Inferior parietal cortex (tissue), 1 donor: ENCODE data around the gene HMGCL.
"Not testable (repeated sequence)": the region's sequence is repeated elsewhere in the genome, so short reads cannot be mapped to it uniquely, and the experiment has no call there.

Source experiments
- DNase-seq: peaks from one replicate; pipeline ENCODE4 v3.0.0-alpha.2; 2016; ENCODE audit errors: extremely low spot score

HMGCL gene

GRCh38 chr1:23826590-23826989 lies 1.4 kb upstream of the HMGCL start:
- not testable (repeated sequence) for DNase-seq

GRCh38 chr1:23825762-23826522 lies 713 bp upstream of the HMGCL start:
- DNase-seq, result peak; percentile 44

- DNase-seq, result no peak
Measured at GRCh38 chr1:23824711-23825075, 536 bp downstream of the HMGCL start.

- DNase-seq, result no peak
Measured at GRCh38 chr1:23823767-23824166, 1.5 kb downstream of the HMGCL start.

- no peak for DNase-seq
Measured at GRCh38 chr1:23817633-23818032, 7.6 kb downstream of the HMGCL start.

- DNase-seq, result no peak
Measured at GRCh38 chr1:23816906-23817305, 8.3 kb downstream of the HMGCL start.

GRCh38 chr1:23816361-23816760 lies 8.9 kb downstream of the HMGCL start:
- DNase-seq, result no peak

GRCh38 chr1:23814016-23814415 lies 11.2 kb downstream of the HMGCL start:
- DNase-seq, result no peak

GRCh38 chr1:23810818-23811540 lies 14.2 kb downstream of the HMGCL start:
- peak; percentile 49 for DNase-seq

GRCh38 chr1:23809751-23810171 lies 15.5 kb downstream of the HMGCL start:
- peak; percentile 64 for DNase-seq

GRCh38 chr1:23807453-23807852 lies 17.8 kb downstream of the HMGCL start:
- DNase-seq, result no peak

GRCh38 chr1:23806280-23806679 lies 18.9 kb downstream of the HMGCL start:
- no peak for DNase-seq

- no peak for DNase-seq
Measured at GRCh38 chr1:23805025-23805424, 20.2 kb downstream of the HMGCL start.

GRCh38 chr1:23804183-23804835 lies 20.9 kb downstream of the HMGCL start:
- no peak for DNase-seq

GRCh38 chr1:23803674-23804073 lies 21.6 kb downstream of the HMGCL start:
- no peak for DNase-seq

GRCh38 chr1:23802809-23803342 lies 22.4 kb downstream of the HMGCL start:
- not testable (repeated sequence) for DNase-seq

- no peak for DNase-seq
Measured at GRCh38 chr1:23801876-23802275, 23.4 kb downstream of the HMGCL start.

- DNase-seq, result no peak
Measured at GRCh38 chr1:23801338-23801748, 23.9 kb downstream of the HMGCL start.

- DNase-seq, result peak; percentile 95
Measured at GRCh38 chr1:23800400-23801337, 24.6 kb downstream of the HMGCL start, which contains the start of gene GALE. Gene GALE, minus strand, starts transcription at chr1:23800754. Its CDS starts 1,747 bp downstream, at chr1:23799007.

- no peak for DNase-seq
Measured at GRCh38 chr1:23799570-23800399, 25.4 kb downstream of the HMGCL start.
